HAP-1 (cell line): ENCODE measurements around the gene PSMA7.
A peak's percentile ranks its signal among the peaks of the same experiment; 100 is the strongest.

Experiments used
- DNase-seq, 2 experiments: peaks; one replicate each; pipeline ENCODE4 v3.0.0-alpha.2; 2016 to 2020; ENCODE audit warnings: low spot score in 2 of 2
- H3K27me3 ChIP-seq: fragments of 250-450 bp; sonication (Bioruptor Pico); 2 replicates; pipeline ENCODE4 v1.5.1; 2020; ENCODE audit warnings: low read depth, mild to moderate bottlenecking, moderate library complexity
- H3K36me3 ChIP-seq: fragments of 250-450 bp; sonication (Bioruptor Pico); replicated peaks from 2 replicates; pipeline ENCODE4 v1.5.1; 2020; ENCODE audit warnings: mild to moderate bottlenecking
- H3K4me1 ChIP-seq: fragments of 250-450 bp; sonication (Bioruptor Pico); 2 replicates; pipeline ENCODE4 v1.5.1; 2020; ENCODE audit warnings: mild to moderate bottlenecking
- H3K4me3 ChIP-seq: fragments of 250-450 bp; sonication (Bioruptor Pico); 2 replicates; pipeline ENCODE4 v1.5.1; 2020; ENCODE audit warnings: mild to moderate bottlenecking, moderate library complexity
- H3K9me3 ChIP-seq: fragments of 250-450 bp; sonication (Bioruptor Pico); 2 replicates; pipeline ENCODE4 v1.5.1; 2020; ENCODE audit warnings: mild to moderate bottlenecking, moderate library complexity
- in situ Hi-C: fragments of 300-500 bp; cut with MboI; formaldehyde crosslinking; loops from 3 replicates; pipeline ENCODE4 v1.14.3; 2020; ENCODE audit warnings: low sequenced_read_pairs, inconsistent platforms, mixed read lengths

PSMA7 gene

GRCh38 chr20:62143081-62143956 lies at the start of gene PSMA7, which contains the start of gene SS18L1:
Gene PSMA7 (minus strand): TSS chr20:62143394. CDS start chr20:62143303, 91 bp downstream.
Gene SS18L1 (plus strand): TSS chr20:62143769. CDS start chr20:62143821, 52 bp downstream.
- Histone ChIP-seq H3K4me3 (peak within 1 kb of the TSS; percentile 72), H3K9me3 (no peaks in the 10 kb centered on the region), H3K36me3 (peaks cover 35% of the 10 kb centered on the region), H3K27me3 (no peaks in the 10 kb centered on the region), H3K4me1 (peaks cover 15% of the 10 kb centered on the region)
- peak; percentile 72 to 86 for DNase-seq
- in situ Hi-C loops, result no loop called here

DNA sequence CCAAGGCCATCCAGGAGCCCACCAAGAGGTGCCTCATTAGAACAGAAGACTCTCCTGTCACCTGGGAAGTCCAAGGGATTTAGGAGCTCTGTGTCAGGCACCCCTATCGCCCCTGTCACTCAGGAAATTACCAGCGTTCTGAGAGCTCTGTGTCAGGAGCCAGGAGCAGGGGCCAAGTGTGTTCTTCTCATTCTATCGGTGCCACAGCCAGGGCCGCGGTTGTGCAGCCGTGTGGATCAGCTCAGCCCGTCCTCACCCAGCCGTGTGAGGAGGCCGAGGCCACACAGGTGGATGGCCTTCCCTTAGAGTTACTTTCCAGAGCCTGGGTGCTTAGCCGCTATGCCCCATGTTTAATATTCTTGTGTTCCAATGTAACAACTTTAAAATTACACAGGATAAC lies 49.4 kb upstream of the PSMA7 start:
- Histone ChIP-seq H3K27me3 (no peaks in the 10 kb centered on the region), H3K4me1 (no peaks in the 10 kb centered on the region), H3K36me3 (peaks cover 17% of the 10 kb centered on the region), H3K4me3 (no peak overlapping the region), H3K9me3 (no peaks in the 10 kb centered on the region)
- DNase-seq, result no peak
- in situ Hi-C loops, result no loop called here

DNA sequence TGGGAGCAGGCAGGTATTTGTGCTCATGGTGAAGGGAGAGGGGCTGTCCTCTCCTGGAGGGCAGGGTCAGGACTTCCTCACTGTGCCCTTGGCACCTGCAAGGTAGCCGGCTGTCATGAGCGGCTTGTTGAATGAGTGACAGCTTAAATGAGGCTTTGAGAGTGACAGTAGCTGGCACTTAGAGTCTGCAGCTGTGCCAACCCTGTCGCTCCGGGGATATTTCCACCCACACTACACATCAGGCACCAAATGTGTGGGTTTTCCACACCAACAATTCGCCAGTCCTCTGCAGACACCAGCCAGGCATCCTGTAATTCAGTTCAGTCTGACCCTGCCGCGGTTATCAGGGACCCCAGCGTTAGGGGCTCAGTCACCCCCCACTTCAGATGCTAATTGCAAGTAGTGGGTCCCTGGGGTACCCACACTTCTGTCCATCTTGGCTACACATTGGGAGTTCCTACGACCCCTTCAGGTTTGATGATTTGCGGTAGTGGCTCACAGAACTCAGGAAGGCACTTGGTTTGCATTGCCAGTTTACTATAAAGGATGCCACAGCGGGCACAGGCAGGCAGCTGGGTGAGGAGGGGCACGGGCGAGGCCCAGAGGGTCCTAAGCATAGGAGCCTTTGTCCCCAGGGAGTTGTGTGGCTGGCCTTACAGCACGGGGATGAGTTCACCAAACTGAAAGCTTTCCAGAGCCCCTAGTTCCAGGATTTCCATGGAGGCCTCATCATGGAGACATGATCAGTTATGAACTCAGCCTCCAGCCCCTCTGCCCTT lies 48.8 kb upstream of the PSMA7 start:
- Histone ChIP-seq H3K4me3 (no peak overlapping the region), H3K4me1 (no peaks in the 10 kb centered on the region), H3K27me3 (no peaks in the 10 kb centered on the region), H3K9me3 (no peaks in the 10 kb centered on the region), H3K36me3 (peaks cover 15% of the 10 kb centered on the region)
- DNase-seq, result no peak
- in situ Hi-C loops, result no loop called here

DNA sequence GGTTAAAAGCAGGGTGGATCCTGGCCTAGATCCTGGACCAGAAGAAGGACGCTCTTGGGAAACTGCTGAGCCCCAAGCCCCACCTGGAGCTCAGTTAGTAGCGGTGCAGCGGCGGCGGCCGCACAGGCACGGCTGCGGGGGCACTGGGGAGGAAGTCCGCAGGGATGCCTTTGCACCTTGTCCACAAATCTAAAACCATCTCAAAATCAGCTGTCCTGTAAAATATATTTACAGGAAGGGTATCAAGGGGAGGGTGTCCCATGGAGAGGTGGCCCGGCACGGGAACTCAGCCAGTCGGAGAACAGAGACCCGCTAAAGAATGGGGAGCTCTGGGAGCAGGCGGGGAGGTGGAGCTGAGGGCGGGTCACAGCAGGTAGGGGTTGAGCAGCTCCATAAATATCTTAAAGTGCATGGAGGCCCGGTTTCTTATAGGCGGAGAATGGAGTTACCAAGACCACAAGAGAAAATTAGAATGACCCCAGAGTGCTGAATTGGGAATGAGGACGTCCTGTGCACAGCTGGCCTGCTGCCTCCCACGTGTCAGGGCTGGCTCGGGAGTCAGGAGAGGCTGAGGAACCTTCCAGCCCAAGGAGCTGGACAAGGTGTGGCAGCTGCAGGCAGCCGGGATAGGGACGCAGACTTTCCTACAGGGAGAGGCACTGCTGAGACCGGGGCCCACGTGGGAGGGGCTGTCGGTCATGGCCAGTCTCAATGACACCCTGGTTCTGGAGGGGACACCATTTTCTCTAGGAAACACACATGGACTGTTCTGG lies 47.6 kb upstream of the PSMA7 start:
- H3K4me1 ChIP-seq, result no peaks in the 10 kb centered on the region
- in situ Hi-C loops, result no loop called here
- H3K36me3 ChIP-seq, result peaks cover 15% of the 10 kb centered on the region

GRCh38 chr20:62186887-62187866 lies 44.0 kb upstream of the PSMA7 start:
- H3K4me1 ChIP-seq, result no peaks in the 10 kb centered on the region; the same call in 1 of the 2 replicates
- H3K27me3 ChIP-seq, result no peaks in the 10 kb centered on the region
- H3K4me3 ChIP-seq, result no peak overlapping the region
- DNase-seq, result no peak
- in situ Hi-C loops, result no loop called here
- H3K9me3 ChIP-seq, result no peaks in the 10 kb centered on the region
- peaks cover 8% of the 10 kb centered on the region for H3K36me3 ChIP-seq

More for the DNA sequence above, 47.6 kb upstream of the PSMA7 start:
- Histone ChIP-seq H3K27me3 (no peaks in the 10 kb centered on the region), H3K4me3 (no peak overlapping the region), H3K9me3 (no peaks in the 10 kb centered on the region)
- no peak for DNase-seq

DNA sequence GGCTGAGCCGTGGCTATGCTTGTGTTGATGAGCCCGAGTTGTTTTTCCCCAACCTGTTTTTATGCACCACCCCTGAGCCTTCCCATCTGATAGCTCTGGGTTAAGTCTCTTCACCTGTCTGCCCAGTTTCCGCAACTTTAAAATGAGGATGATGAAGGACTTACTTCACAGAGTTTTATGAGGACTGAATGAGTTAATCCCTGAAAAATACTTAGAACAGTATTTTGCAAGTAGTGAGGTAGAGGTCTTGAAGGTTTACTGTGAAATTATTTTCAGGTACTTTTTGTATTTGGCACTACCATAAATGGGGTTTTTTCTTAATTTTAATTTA lies 42.9 kb upstream of the PSMA7 start:
- in situ Hi-C loops, result no loop called here
- Histone ChIP-seq H3K36me3 (peaks cover 10% of the 10 kb centered on the region), H3K27me3 (no peaks in the 10 kb centered on the region)

GRCh38 chr20:62183426-62184142 lies 40.4 kb upstream of the PSMA7 start:
- Histone ChIP-seq H3K9me3 (no peaks in the 10 kb centered on the region), H3K4me3 (peak overlapping the region; percentile 88), H3K27me3 (no peaks in the 10 kb centered on the region), H3K36me3 (peaks cover 16% of the 10 kb centered on the region), H3K4me1 (peaks cover 10% of the 10 kb centered on the region)
- in situ Hi-C loops, result no loop called here
- DNase-seq, result no peak

More for the DNA sequence above, 42.9 kb upstream of the PSMA7 start:
- H3K9me3 ChIP-seq, result no peaks in the 10 kb centered on the region
- no peak for DNase-seq
- no peak overlapping the region for H3K4me3 ChIP-seq
- H3K4me1 ChIP-seq, result peaks cover 9% of the 10 kb centered on the region

DNA sequence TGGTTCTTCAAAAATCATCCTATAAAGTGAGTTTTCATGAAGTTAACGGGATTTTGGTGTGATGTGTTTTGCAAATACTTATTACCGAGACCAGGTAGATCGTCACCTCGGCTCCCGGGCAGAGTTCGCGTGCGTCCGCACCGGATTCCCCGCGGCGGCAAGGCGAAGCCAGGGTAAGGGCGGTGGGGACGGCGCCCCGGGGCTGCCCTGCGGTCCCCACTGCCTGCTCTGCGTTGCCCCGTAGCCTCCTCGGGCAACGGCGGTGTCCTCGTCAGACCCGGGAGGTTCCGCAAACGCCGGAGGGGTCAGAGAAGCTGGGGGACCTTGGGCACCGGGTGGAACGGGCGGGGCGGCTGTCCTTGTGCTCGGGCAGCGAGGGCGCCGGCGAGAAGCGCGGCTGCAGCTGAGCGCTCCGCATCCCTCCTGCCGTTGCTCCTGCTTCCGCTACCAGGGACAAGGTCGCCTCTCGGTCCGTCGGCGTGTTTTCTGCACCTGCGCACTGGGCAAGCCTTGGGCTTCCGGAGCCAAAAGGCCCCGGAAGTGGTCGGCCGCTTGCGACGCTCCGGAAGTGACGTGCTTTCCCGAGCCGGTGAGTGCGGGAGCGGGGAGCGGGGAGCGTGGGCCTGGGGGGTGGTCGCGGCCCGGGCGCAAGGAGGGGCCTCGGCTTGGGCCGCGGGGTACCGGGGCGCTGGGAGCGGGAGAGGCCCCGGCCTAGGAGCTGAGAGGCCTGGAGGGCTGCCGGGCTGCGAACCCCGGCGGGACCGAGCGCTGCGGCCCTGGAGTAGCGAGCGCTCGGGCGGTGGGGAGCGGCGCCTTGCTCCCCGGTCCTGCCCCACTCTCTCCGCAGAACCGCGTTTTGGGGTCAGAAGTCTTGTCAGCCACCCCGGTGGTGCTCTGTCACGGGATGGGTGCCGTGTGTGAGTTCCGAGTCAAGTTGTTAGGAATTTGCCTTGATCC lies 39.6 kb upstream of the PSMA7 start, which contains the start of gene MTG2:
TSS of gene MTG2 (plus strand) at position 560 of the 957 bp plus-strand sequence. CDS start 10,393 bp downstream, outside the sequence.
- in situ Hi-C loops, result no loop called here
- Histone ChIP-seq H3K9me3 (no peaks in the 10 kb centered on the region), H3K4me1 (peaks cover 10% of the 10 kb centered on the region), H3K27me3 (no peaks in the 10 kb centered on the region), H3K4me3 (peak within 1 kb of the TSS; percentile 88), H3K36me3 (peaks cover 16% of the 10 kb centered on the region)
- peak; percentile 89 to 96 for DNase-seq

GRCh38 chr20:62181808-62182207 lies 38.6 kb upstream of the PSMA7 start:
- peaks cover 16% of the 10 kb centered on the region for H3K36me3 ChIP-seq
- no peaks in the 10 kb centered on the region for H3K27me3 ChIP-seq
- no peaks in the 10 kb centered on the region for H3K9me3 ChIP-seq
- H3K4me3 ChIP-seq, result peak overlapping the region; percentile 88
- peak in 1 of 2 experiments; percentile 41 for DNase-seq
- peaks cover 10% of the 10 kb centered on the region for H3K4me1 ChIP-seq
- in situ Hi-C loops, result no loop called here

- no peak overlapping the region for H3K4me3 ChIP-seq
- peaks cover 10% of the 10 kb centered on the region for H3K4me1 ChIP-seq
- H3K36me3 ChIP-seq, result peaks cover 16% of the 10 kb centered on the region
- H3K27me3 ChIP-seq, result no peaks in the 10 kb centered on the region
- in situ Hi-C loops, result no loop called here
- DNase-seq, result no peak
- H3K9me3 ChIP-seq, result no peaks in the 10 kb centered on the region
Observed at GRCh38 chr20:62179162-62179504, 35.9 kb upstream of the PSMA7 start.

DNA sequence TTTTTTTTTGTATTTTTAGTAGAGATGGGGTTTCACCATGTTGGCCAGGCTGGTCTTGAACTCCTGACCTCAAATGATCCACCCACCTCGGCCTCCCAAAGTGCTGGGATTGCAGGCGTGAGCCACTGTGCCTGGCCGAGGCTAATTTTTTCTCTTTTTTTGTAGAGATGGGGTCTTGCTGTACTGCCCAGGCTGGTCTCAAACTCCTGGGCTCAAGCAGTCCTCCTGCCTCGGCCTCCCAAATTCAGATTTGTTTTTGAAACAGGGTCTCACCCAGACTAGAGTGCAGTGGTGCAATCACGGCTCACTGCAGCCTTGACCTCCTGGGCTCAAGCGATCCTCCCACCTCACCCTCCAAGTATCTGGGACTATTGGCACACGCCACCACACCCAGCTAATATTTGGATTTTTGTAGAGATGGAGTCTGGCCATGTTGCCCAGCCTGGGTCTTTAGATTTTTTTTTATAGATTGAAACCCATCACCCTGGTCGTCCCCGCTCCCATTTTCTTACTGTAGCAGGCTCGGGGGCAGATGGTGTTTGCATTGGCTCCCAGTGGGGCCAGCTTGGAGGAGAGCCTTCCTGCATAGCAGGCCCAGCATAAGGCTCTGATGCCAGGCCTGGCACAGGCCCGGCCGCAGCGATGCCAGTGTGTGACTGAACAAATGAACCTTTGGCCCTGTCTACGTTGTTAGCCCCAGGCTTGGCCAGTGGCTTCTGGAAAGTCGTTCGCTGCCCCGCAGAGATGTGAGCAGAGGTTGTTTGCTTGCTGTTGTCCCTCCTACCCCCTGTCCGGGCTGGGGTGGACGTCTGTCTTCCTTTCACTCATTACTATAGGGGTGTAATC lies 35.3 kb upstream of the PSMA7 start:
- peaks cover 16% of the 10 kb centered on the region for H3K36me3 ChIP-seq
- in situ Hi-C loops, result no loop called here
- no peak overlapping the region for H3K4me3 ChIP-seq
- no peaks in the 10 kb centered on the region for H3K27me3 ChIP-seq
- peaks cover 10% of the 10 kb centered on the region for H3K4me1 ChIP-seq
- no peak for DNase-seq
- H3K9me3 ChIP-seq, result no peaks in the 10 kb centered on the region
